HepG2 (cell line): ENCODE data around the gene PSMB4. TPM values are rescaled to one million over a fixed set of nuclear protein-coding genes. Genes with fewer than 3 reads are reported as not detected.
A peak's percentile ranks its signal among the peaks of the same experiment; 100 is the strongest.

ENCODE experiments used
- ERF ChIP-seq: IDR thresholded peaks from 2 replicates; pipeline ENCODE4 v1.6.1; 2018; ENCODE audit warnings: missing biosample characterization, missing genetic modification reagents
- ETV5 ChIP-seq: IDR thresholded peaks from 2 replicates; pipeline ENCODE4 v1.6.1; 2018; ENCODE audit warnings: missing biosample characterization, missing genetic modification reagents, inconsistent platforms, borderline replicate concordance
- FIP1L1 ChIP-seq: fragments of 200-400 bp; formaldehyde crosslinking; IDR thresholded peaks from 2 replicates; pipeline ENCODE4 v1.6.1; 2018; ENCODE audit warnings: low read depth, mild to moderate bottlenecking, low read length, moderate library complexity, borderline replicate concordance; ENCODE audit not compliant: insufficient read depth
- GABPB1 ChIP-seq: IDR thresholded peaks from 2 replicates; pipeline ENCODE4 v1.6.1; 2016; ENCODE audit warnings: mild to moderate bottlenecking, missing genetic modification reagents, moderate library complexity, missing compliant biosample characterization
- HIVEP1 ChIP-seq: sonication (generic); formaldehyde crosslinking; IDR thresholded peaks from 2 replicates; pipeline ENCODE4 v1.4.0; 2020; ENCODE audit warnings: mild to moderate bottlenecking, missing genetic modification reagents
- HOXA5 ChIP-seq: sonication (generic); formaldehyde crosslinking; IDR thresholded peaks from 2 replicates; pipeline ENCODE4 v1.4.0; 2020; ENCODE audit warnings: missing genetic modification reagents
- IRF2 ChIP-seq: IDR thresholded peaks from 2 replicates; pipeline ENCODE4 v1.6.1; 2018; ENCODE audit warnings: missing genetic modification reagents, missing compliant biosample characterization
- NONO ChIP-seq, 2 experiments: fragments of 450-650 bp in 1 of 2; sonication (generic) in 1 of 2; formaldehyde crosslinking in 1 of 2; IDR thresholded peaks in 1 of 2; conservative IDR thresholded peaks in 1 of 2; 2 replicates each; pipeline versions ENCODE4 v1.6.1 to v1.8.0; 2017 to 2022; ENCODE audit warnings: mild to moderate bottlenecking in 1 of 2, missing genetic modification reagents in 1 of 2, moderate library complexity in 1 of 2
- TOPORS ChIP-seq: sonication (generic); formaldehyde crosslinking; IDR thresholded peaks from 2 replicates; pipeline ENCODE4 v1.8.0; 2023; ENCODE audit warnings: mild to moderate bottlenecking, missing genetic modification reagents
- ZBTB7A ChIP-seq: sonication (generic); formaldehyde crosslinking; IDR thresholded peaks from 2 replicates; pipeline ENCODE4 v1.8.0; 2022; ENCODE audit warnings: mild to moderate bottlenecking, missing genetic modification reagents
- ZC3H13 ChIP-seq: sonication (generic); formaldehyde crosslinking; IDR thresholded peaks from 2 replicates; pipeline ENCODE4 v1.8.1; 2023; ENCODE audit warnings: mild to moderate bottlenecking, missing genetic modification reagents, moderate library complexity
- ZFY ChIP-seq: sonication (generic); formaldehyde crosslinking; IDR thresholded peaks from 2 replicates; pipeline ENCODE4 v1.4.0; 2020; ENCODE audit warnings: missing genetic modification reagents
- ZNF33A ChIP-seq: sonication (generic); formaldehyde crosslinking; IDR thresholded peaks from 2 replicates; pipeline ENCODE4 v1.5.1; 2020; ENCODE audit warnings: missing genetic modification reagents, mild to moderate bottlenecking, moderate library complexity, borderline replicate concordance
- ZNF510 ChIP-seq: sonication (generic); formaldehyde crosslinking; IDR thresholded peaks from 2 replicates; pipeline ENCODE4 v1.4.0; 2020; ENCODE audit warnings: low read depth, mild to moderate bottlenecking, missing genetic modification reagents
- polyA plus RNA-seq, 8 experiments: library from polyadenylated mRNA; depleted of rRNA in 3 of 8; stranded (reverse) in 7 of 8; unstranded in 1 of 8; fragments of >200 nt; fragmentation: Illumina TruSeq in 4 of 8; extraction: Trizol in 4 of 8; gene quantifications; 2 replicates each; pipeline versions ENCODE4 v1.2.1 to v1.2.3, GENCODE V29; 2011 to 2016; ENCODE audit warnings: low read depth in 4 of 8, missing spikeins in 1 of 8, mixed read lengths in 1 of 8; ENCODE audit not compliant: insufficient read depth in 1 of 8
- total RNA-seq, 5 experiments: library from RNA; depleted of rRNA; stranded (reverse); fragments of >200 nt; fragmentation: Illumina TruSeq; extraction: Trizol; gene quantifications; 2 replicates each; pipeline ENCODE4 v1.2.3, GENCODE V29; 2016; ENCODE audit warnings: low read depth in 1 of 5
- TF ChIP-seq, protein P1 (sequence below): sonication (generic); formaldehyde crosslinking; IDR thresholded peaks from 2 replicates; pipeline ENCODE4 v1.5.1; 2020; ENCODE audit warnings: missing genetic modification reagents, mild to moderate bottlenecking, borderline replicate concordance
- TF ChIP-seq, protein P2 (sequence below): sonication (generic); formaldehyde crosslinking; IDR thresholded peaks from 2 replicates; pipeline ENCODE4 v1.4.0; 2020; ENCODE audit warnings: missing genetic modification reagents
- TF ChIP-seq, protein P3 (sequence below): sonication (generic); formaldehyde crosslinking; IDR thresholded peaks from 2 replicates; pipeline ENCODE4; 2020; ENCODE audit warnings: missing genetic modification reagents, mild to moderate bottlenecking, borderline replicate concordance
- TF ChIP-seq, protein P4 (sequence below): sonication (generic); formaldehyde crosslinking; IDR thresholded peaks from 2 replicates; pipeline ENCODE4 v1.8.0; 2022; ENCODE audit warnings: mild to moderate bottlenecking, missing genetic modification reagents, moderate library complexity

The PSMB4 gene
- total and polyA plus RNA-seq, 2 of the 13 experiments (the other 11 are each of a cell fraction or from before 2014, with no cell fraction given), result 336 to 383 TPM

DNA sequence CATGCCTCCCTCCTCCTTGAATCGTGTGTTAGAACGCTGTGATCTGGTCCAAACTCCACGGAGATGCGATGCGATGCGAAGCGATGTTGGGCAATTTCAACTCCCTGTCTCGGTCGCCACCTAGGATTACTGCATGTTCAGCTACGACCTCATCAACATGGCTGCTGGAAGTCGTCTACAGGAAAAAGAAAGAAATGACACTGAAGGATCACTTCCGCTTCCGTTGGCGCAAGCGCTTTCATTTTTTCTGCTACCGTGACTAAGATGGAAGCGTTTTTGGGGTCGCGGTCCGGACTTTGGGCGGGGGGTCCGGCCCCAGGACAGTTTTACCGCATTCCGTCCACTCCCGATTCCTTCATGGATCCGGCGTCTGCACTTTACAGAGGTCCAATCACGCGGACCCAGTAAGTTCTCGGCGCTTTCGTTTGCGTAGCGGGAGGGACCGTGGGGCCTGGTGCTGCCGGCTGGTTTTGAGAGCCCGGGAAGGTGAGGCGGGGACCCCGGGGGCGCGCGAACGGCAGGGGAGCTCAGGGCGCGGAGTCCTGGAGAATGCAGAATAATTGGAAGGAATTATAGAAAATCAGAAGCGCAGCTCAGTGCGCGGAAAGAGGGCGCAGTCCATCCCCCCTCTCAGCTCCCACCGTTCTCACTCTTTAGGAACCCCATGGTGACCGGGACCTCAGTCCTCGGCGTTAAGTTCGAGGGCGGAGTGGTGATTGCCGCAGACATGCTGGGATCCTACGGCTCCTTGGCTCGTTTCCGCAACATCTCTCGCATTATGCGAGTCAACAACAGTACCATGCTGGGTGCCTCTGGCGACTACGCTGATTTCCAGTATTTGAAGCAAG is at the start of gene PSMB4 (continued):
- peak; percentile 87 for TF ChIP-seq ZFY (CRISPR knock-in tag)
- TF ChIP-seq, protein P1, sequence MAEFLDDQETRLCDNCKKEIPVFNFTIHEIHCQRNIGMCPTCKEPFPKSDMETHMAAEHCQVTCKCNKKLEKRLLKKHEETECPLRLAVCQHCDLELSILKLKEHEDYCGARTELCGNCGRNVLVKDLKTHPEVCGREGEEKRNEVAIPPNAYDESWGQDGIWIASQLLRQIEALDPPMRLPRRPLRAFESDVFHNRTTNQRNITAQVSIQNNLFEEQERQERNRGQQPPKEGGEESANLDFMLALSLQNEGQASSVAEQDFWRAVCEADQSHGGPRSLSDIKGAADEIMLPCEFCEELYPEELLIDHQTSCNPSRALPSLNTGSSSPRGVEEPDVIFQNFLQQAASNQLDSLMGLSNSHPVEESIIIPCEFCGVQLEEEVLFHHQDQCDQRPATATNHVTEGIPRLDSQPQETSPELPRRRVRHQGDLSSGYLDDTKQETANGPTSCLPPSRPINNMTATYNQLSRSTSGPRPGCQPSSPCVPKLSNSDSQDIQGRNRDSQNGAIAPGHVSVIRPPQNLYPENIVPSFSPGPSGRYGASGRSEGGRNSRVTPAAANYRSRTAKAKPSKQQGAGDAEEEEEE, result no peak
- TF ChIP-seq HOXA5, result peak; percentile 50; the same call in 1 of the 2 replicates
- TF ChIP-seq TOPORS (CRISPR knock-in tag), result peak; percentile 78
- TF ChIP-seq, protein P2, sequence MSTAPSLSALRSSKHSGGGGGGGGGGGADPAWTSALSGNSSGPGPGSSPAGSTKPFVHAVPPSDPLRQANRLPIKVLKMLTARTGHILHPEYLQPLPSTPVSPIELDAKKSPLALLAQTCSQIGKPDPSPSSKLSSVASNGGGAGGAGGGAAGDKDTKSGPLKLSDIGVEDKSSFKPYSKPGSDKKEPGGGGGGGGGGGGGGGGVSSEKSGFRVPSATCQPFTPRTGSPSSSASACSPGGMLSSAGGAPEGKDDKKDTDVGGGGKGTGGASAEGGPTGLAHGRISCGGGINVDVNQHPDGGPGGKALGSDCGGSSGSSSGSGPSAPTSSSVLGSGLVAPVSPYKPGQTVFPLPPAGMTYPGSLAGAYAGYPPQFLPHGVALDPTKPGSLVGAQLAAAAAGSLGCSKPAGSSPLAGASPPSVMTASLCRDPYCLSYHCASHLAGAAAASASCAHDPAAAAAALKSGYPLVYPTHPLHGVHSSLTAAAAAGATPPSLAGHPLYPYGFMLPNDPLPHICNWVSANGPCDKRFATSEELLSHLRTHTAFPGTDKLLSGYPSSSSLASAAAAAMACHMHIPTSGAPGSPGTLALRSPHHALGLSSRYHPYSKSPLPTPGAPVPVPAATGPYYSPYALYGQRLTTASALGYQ (CRISPR knock-in tag), result no peak
- peak; percentile 97 for TF ChIP-seq GABPB1
- 0 out of 2 replicates have a peak, but pooled peaks have one; percentile 26 for TF ChIP-seq FIP1L1
- TF ChIP-seq IRF2, result peak; percentile 95
- peak; percentile 32; the same call in 1 of the 2 replicates for TF ChIP-seq HIVEP1 (CRISPR knock-in tag)
- TF ChIP-seq ZBTB7A (CRISPR knock-in tag), result peak; percentile 78; the same call in 1 of the 2 replicates
- peak; percentile 64; the same call in 1 of the 2 replicates for TF ChIP-seq ERF
- TF ChIP-seq, protein P3, sequence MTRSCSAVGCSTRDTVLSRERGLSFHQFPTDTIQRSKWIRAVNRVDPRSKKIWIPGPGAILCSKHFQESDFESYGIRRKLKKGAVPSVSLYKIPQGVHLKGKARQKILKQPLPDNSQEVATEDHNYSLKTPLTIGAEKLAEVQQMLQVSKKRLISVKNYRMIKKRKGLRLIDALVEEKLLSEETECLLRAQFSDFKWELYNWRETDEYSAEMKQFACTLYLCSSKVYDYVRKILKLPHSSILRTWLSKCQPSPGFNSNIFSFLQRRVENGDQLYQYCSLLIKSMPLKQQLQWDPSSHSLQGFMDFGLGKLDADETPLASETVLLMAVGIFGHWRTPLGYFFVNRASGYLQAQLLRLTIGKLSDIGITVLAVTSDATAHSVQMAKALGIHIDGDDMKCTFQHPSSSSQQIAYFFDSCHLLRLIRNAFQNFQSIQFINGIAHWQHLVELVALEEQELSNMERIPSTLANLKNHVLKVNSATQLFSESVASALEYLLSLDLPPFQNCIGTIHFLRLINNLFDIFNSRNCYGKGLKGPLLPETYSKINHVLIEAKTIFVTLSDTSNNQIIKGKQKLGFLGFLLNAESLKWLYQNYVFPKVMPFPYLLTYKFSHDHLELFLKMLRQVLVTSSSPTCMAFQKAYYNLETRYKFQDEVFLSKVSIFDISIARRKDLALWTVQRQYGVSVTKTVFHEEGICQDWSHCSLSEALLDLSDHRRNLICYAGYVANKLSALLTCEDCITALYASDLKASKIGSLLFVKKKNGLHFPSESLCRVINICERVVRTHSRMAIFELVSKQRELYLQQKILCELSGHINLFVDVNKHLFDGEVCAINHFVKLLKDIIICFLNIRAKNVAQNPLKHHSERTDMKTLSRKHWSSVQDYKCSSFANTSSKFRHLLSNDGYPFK (CRISPR knock-in tag), result peak; percentile 93
- peak; percentile 75; the same call in 1 of the 2 replicates for TF ChIP-seq ZNF510 (CRISPR knock-in tag)
- TF ChIP-seq, protein P4, sequence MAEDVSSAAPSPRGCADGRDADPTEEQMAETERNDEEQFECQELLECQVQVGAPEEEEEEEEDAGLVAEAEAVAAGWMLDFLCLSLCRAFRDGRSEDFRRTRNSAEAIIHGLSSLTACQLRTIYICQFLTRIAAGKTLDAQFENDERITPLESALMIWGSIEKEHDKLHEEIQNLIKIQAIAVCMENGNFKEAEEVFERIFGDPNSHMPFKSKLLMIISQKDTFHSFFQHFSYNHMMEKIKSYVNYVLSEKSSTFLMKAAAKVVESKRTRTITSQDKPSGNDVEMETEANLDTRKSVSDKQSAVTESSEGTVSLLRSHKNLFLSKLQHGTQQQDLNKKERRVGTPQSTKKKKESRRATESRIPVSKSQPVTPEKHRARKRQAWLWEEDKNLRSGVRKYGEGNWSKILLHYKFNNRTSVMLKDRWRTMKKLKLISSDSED (CRISPR knock-in tag), result no peak
- TF ChIP-seq ZNF33A (CRISPR knock-in tag), result peak; percentile 80; the same call in 1 of the 2 replicates
- TF ChIP-seq ZC3H13, result no peak
- no peak for TF ChIP-seq NONO (IDR thresholded peaks at IDR 0.05)
- no peak; the same call in none of the 2 replicates for TF ChIP-seq NONO (CRISPR knock-in tag; conservative IDR thresholded peaks at IDR 0.05)
- peak; percentile 84; the same call in 1 of the 2 replicates for TF ChIP-seq ETV5 (CRISPR knock-in tag)
